HCT116 (cell line): Measurements from ENCODE around the gene SESN3.

Source experiments
- EGR1 ChIP-seq: IDR thresholded peaks from 2 replicates; pipeline ENCODE4 v1.6.1; 2012; ENCODE audit warnings: low read depth
- EZH2phosphoT487 ChIP-seq: fragments of 200-600 bp; IDR thresholded peaks from 2 replicates; pipeline ENCODE4 v1.6.1; 2018; ENCODE audit warnings: antibody characterized with exemption, borderline replicate concordance
- JUND ChIP-seq: IDR thresholded peaks from 2 replicates; pipeline ENCODE4 v1.6.1; 2012
- POLR2AphosphoS5 ChIP-seq: IDR thresholded peaks from 2 replicates; pipeline ENCODE4 v1.6.1; 2011; ENCODE audit warnings: mild to moderate bottlenecking, low read depth, low read length, moderate library complexity
- YY1 ChIP-seq: IDR thresholded peaks from 2 replicates; pipeline ENCODE4 v1.6.1; 2011; ENCODE audit warnings: low read length, low read depth, moderate library complexity, mild to moderate bottlenecking; ENCODE audit not compliant: insufficient replicate concordance; ENCODE audit errors: extremely low read depth
- TF ChIP-seq, protein P1 (sequence below): IDR thresholded peaks from 2 replicates; pipeline ENCODE4 v1.6.1; 2012; ENCODE audit warnings: low read depth
- TF ChIP-seq, protein P2 (sequence below), 3 experiments: fragments of 200-600 bp in 1 of 3; sonication (generic) in 1 of 3; IDR thresholded peaks in 2 of 3; conservative IDR thresholded peaks in 1 of 3; 2 replicates each; pipeline ENCODE4 v1.5.1; 2012 to 2017; ENCODE audit warnings: low read depth in 2 of 3, low read length in 2 of 3, antibody characterized with exemption in 1 of 3, borderline replicate concordance in 1 of 3, control low read depth in 1 of 3, mild to moderate bottlenecking in 1 of 3, mixed read lengths in 1 of 3, mixed run types in 1 of 3, moderate library complexity in 1 of 3; ENCODE audit not compliant: insufficient read depth in 1 of 3
- TF ChIP-seq, protein P3 (sequence below): IDR thresholded peaks from 2 replicates; pipeline ENCODE4 v1.6.1; 2012

DNA sequence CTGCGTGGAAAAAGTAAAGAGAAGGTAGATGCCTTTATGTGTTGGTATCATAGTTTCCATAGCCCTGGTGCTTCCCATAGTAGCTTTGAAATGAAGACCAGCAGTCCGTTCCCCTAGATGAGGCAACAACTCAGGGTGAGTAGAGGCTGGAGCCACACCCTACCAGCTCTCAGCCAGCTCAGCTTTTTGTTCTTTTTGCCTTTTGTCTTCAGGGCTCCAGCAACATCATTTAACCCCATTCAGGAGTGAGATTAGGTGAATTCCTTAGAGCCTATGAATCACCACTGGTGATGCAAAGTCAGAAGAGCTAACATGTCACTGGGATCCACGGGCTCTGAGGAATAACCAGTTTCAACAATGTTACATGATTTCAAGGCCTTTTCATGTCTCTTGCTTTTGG, 14.0 kb upstream of the SESN3 start:
- TF ChIP-seq, protein P1, sequence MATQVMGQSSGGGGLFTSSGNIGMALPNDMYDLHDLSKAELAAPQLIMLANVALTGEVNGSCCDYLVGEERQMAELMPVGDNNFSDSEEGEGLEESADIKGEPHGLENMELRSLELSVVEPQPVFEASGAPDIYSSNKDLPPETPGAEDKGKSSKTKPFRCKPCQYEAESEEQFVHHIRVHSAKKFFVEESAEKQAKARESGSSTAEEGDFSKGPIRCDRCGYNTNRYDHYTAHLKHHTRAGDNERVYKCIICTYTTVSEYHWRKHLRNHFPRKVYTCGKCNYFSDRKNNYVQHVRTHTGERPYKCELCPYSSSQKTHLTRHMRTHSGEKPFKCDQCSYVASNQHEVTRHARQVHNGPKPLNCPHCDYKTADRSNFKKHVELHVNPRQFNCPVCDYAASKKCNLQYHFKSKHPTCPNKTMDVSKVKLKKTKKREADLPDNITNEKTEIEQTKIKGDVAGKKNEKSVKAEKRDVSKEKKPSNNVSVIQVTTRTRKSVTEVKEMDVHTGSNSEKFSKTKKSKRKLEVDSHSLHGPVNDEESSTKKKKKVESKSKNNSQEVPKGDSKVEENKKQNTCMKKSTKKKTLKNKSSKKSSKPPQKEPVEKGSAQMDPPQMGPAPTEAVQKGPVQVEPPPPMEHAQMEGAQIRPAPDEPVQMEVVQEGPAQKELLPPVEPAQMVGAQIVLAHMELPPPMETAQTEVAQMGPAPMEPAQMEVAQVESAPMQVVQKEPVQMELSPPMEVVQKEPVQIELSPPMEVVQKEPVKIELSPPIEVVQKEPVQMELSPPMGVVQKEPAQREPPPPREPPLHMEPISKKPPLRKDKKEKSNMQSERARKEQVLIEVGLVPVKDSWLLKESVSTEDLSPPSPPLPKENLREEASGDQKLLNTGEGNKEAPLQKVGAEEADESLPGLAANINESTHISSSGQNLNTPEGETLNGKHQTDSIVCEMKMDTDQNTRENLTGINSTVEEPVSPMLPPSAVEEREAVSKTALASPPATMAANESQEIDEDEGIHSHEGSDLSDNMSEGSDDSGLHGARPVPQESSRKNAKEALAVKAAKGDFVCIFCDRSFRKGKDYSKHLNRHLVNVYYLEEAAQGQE, result no peak
- TF ChIP-seq YY1 (no peak), POLR2AphosphoS5 (no peak), JUND (no peak), EGR1 (no peak), EZH2phosphoT487 (no peak)
- TF ChIP-seq, protein P2, sequence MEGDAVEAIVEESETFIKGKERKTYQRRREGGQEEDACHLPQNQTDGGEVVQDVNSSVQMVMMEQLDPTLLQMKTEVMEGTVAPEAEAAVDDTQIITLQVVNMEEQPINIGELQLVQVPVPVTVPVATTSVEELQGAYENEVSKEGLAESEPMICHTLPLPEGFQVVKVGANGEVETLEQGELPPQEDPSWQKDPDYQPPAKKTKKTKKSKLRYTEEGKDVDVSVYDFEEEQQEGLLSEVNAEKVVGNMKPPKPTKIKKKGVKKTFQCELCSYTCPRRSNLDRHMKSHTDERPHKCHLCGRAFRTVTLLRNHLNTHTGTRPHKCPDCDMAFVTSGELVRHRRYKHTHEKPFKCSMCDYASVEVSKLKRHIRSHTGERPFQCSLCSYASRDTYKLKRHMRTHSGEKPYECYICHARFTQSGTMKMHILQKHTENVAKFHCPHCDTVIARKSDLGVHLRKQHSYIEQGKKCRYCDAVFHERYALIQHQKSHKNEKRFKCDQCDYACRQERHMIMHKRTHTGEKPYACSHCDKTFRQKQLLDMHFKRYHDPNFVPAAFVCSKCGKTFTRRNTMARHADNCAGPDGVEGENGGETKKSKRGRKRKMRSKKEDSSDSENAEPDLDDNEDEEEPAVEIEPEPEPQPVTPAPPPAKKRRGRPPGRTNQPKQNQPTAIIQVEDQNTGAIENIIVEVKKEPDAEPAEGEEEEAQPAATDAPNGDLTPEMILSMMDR (IDR thresholded peaks at IDR 0.05 in 2 of 3, conservative IDR thresholded peaks at IDR 0.05 in 1 of 3; ENCODE audit: borderline replicate concordance in 1 of 3, insufficient read depth in 1 of 3, low read depth in 2 of 3, low read length in 2 of 3), result no peak
- TF ChIP-seq, protein P3, sequence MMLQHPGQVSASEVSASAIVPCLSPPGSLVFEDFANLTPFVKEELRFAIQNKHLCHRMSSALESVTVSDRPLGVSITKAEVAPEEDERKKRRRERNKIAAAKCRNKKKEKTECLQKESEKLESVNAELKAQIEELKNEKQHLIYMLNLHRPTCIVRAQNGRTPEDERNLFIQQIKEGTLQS, result no peak
